ENCODE results near the gene TMEM140. TPM values are rescaled to one million over a fixed set of nuclear protein-coding genes. Genes with fewer than 3 reads are reported as not detected.

The TMEM140 gene
- total and polyA plus RNA-seq, 2 of the 13 experiments (the other 11 are each of a cell fraction or from before 2014, with no cell fraction given) = 9.2 to 21.7 TPM

DNA sequence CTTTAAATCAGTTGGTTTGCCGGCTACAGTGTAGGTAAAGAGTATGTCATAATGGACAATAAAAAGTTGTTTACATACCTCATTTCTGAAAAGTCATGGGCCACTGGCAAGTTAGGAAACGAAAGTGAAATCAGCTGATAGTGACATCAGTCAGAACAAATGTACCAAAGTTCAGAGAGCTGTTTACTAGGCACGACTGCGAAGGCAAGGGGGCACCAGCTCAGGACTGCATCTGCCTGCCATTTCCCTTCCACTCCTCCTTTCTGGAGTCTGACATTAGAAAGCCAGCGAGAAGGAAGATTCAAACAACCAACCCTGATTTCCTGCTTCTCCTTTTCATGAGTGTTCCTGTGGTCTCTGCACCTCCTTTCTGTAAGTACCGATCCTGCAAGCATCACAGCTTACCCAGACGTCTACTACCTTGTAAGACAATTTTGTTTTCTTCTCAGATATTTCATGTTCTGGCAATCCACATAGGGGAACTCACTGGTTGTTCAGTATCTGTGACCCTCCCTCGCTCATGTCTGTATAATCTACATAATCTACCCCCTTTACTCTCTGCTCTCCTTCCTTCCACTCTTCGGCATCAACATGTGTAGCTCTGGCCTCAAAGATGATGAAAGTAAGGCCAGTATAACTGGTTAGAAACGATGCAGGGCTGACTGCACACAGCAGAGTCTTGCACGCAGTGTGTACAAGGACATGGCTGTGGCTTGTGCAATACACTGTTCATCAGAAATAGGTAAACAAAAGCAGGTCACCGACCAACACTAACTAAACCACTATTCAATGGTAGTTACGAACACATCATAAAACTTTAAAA lies at the start of gene TMEM140 (continued):
- TF ChIP-seq ZNF563 (CRISPR knock-in tag; IDR thresholded peaks at IDR 0.05) (no peak), CHD2 (IDR thresholded peaks at IDR 0.05; ENCODE audit: low read depth, low read length) (no peak), SOX13 (IDR thresholded peaks at IDR 0.05) (no peak), SOX13 (CRISPR knock-in tag; conservative IDR thresholded peaks at IDR 0.05 in 1 of 2, IDR thresholded peaks at IDR 0.05 in 1 of 2) (peak in 1 of 2 experiments; percentile 88; a peak in 2 of 4 replicates), CREB1 (IDR thresholded peaks at IDR 0.05) (peak; percentile 73; the same call in 1 of the 2 replicates), CREB1 (CRISPR knock-in tag; IDR thresholded peaks at IDR 0.05) (peak; percentile 82), DR1 (CRISPR knock-in tag; IDR thresholded peaks at IDR 0.05) (no peak), SRSF9 (IDR thresholded peaks at IDR 0.05; ENCODE audit: borderline replicate concordance, insufficient read depth, low read depth, low read length, poor library complexity, severe bottlenecking) (no peak), ZKSCAN8 (CRISPR knock-in tag; IDR thresholded peaks at IDR 0.05; ENCODE audit: borderline replicate concordance) (peak; percentile 78; the same call in 1 of the 2 replicates), ZNF572 (CRISPR knock-in tag; IDR thresholded peaks at IDR 0.05) (no peak), ZNF331 (CRISPR knock-in tag; IDR thresholded peaks at IDR 0.05) (peak; percentile 71; the same call in 1 of the 2 replicates), CEBPB (IDR thresholded peaks at IDR 0.05; ENCODE audit: borderline replicate concordance, low read depth, low read length) (peak; percentile 99), RXRB (CRISPR knock-in tag; IDR thresholded peaks at IDR 0.05; ENCODE audit: borderline replicate concordance) (peak; percentile 89), NPAS2 (CRISPR knock-in tag; IDR thresholded peaks at IDR 0.05; ENCODE audit: borderline replicate concordance) (no peak), ZNF816 (CRISPR knock-in tag; IDR thresholded peaks at IDR 0.05; ENCODE audit: borderline replicate concordance) (peak; percentile 76; the same call in 1 of the 2 replicates), ETV6 (CRISPR knock-in tag; conservative IDR thresholded peaks at IDR 0.05) (no peak), ZNF781 (CRISPR knock-in tag; IDR thresholded peaks at IDR 0.05; ENCODE audit: borderline replicate concordance, not compliant biosample characterization) (no peak), ZNF660 (CRISPR knock-in tag; IDR thresholded peaks at IDR 0.05; ENCODE audit: borderline replicate concordance, low read depth) (no peak), KLF12 (CRISPR knock-in tag; IDR thresholded peaks at IDR 0.05; ENCODE audit: borderline replicate concordance) (peak; percentile 69; the same call in 1 of the 2 replicates), MXI1 (IDR thresholded peaks at IDR 0.05; ENCODE audit: borderline replicate concordance, low read depth, low read length) (peak; percentile 95; the same call in 2 of the 3 replicates)
- TF ChIP-seq, protein P1, sequence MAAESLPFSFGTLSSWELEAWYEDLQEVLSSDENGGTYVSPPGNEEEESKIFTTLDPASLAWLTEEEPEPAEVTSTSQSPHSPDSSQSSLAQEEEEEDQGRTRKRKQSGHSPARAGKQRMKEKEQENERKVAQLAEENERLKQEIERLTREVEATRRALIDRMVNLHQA (CRISPR knock-in tag; IDR thresholded peaks at IDR 0.05) = no peak
- TF ChIP-seq, protein P2, sequence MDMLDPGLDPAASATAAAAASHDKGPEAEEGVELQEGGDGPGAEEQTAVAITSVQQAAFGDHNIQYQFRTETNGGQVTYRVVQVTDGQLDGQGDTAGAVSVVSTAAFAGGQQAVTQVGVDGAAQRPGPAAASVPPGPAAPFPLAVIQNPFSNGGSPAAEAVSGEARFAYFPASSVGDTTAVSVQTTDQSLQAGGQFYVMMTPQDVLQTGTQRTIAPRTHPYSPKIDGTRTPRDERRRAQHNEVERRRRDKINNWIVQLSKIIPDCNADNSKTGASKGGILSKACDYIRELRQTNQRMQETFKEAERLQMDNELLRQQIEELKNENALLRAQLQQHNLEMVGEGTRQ (IDR thresholded peaks at IDR 0.05; ENCODE audit: low read depth, low read length) = no peak
- TF ChIP-seq, protein P2 (CRISPR knock-in tag; IDR thresholded peaks at IDR 0.05; ENCODE audit: borderline replicate concordance) = no peak
- TF ChIP-seq, protein P3, sequence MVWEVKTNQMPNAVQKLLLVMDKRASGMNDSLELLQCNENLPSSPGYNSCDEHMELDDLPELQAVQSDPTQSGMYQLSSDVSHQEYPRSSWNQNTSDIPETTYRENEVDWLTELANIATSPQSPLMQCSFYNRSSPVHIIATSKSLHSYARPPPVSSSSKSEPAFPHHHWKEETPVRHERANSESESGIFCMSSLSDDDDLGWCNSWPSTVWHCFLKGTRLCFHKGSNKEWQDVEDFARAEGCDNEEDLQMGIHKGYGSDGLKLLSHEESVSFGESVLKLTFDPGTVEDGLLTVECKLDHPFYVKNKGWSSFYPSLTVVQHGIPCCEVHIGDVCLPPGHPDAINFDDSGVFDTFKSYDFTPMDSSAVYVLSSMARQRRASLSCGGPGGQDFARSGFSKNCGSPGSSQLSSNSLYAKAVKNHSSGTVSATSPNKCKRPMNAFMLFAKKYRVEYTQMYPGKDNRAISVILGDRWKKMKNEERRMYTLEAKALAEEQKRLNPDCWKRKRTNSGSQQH (CRISPR knock-in tag; IDR thresholded peaks at IDR 0.05; ENCODE audit: low read depth) = peak; percentile 81
- TF ChIP-seq, protein P4, sequence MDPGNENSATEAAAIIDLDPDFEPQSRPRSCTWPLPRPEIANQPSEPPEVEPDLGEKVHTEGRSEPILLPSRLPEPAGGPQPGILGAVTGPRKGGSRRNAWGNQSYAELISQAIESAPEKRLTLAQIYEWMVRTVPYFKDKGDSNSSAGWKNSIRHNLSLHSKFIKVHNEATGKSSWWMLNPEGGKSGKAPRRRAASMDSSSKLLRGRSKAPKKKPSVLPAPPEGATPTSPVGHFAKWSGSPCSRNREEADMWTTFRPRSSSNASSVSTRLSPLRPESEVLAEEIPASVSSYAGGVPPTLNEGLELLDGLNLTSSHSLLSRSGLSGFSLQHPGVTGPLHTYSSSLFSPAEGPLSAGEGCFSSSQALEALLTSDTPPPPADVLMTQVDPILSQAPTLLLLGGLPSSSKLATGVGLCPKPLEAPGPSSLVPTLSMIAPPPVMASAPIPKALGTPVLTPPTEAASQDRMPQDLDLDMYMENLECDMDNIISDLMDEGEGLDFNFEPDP (CRISPR knock-in tag; conservative IDR thresholded peaks at IDR 0.05) = no peak
